Fibroblast of lung (primary cell): ENCODE data around the gene ABHD10. TPM values are rescaled to one million over a fixed set of nuclear protein-coding genes. Genes with fewer than 3 reads are reported as not detected.

Experiments used
- DNase-seq, 2 donors: peaks; one replicate each; pipeline versions ENCODE4 v3.0.0 to v3.0.0-alpha.2; 2010; ENCODE audit warnings: low read depth in 2 of 2
- H2AFZ ChIP-seq: 2 replicates; pipeline ENCODE4 v1.5.1; 2012; ENCODE audit warnings: low read length, control low read depth, inconsistent platforms
- H3K27ac ChIP-seq: 2 replicates; pipeline ENCODE4 v1.5.1; 2011; ENCODE audit warnings: low read length, control low read depth; ENCODE audit not compliant: insufficient read depth
- H3K27me3 ChIP-seq: 2 replicates; pipeline ENCODE4 v1.5.1; 2011; ENCODE audit warnings: mild to moderate bottlenecking, low read length; ENCODE audit not compliant: control insufficient read depth, insufficient read depth
- H3K36me3 ChIP-seq: 2 replicates; pipeline ENCODE4 v1.5.1; 2011; ENCODE audit warnings: low read length; ENCODE audit not compliant: control insufficient read depth, insufficient read depth
- H3K4me1 ChIP-seq: 2 replicates; pipeline ENCODE4 v1.5.1; 2011; ENCODE audit warnings: low read length; ENCODE audit not compliant: control insufficient read depth, insufficient read depth; ENCODE audit errors: extremely low read depth
- H3K4me2 ChIP-seq: 2 replicates; pipeline ENCODE4 v1.5.1; 2011; ENCODE audit warnings: low read length, control low read depth; ENCODE audit not compliant: insufficient read depth; ENCODE audit errors: extremely low read depth
- H3K4me3 ChIP-seq, 4 experiments: fragments of 200-600 bp in 1 of 4; sonication (generic) in 1 of 4; replicated peaks in 1 of 4; 2 replicates each; pipeline ENCODE4 v1.5.1; 2011 to 2016; ENCODE audit warnings: low read length in 4 of 4, low read depth in 3 of 4, mild to moderate bottlenecking in 3 of 4, control low read depth in 2 of 4, inconsistent platforms in 1 of 4, mixed read lengths in 1 of 4; ENCODE audit not compliant: insufficient read depth in 1 of 4; ENCODE audit errors: control extremely low read depth in 1 of 4
- H3K79me2 ChIP-seq: 2 replicates; pipeline ENCODE4 v1.5.1; 2012; ENCODE audit warnings: mild to moderate bottlenecking, low read length, inconsistent platforms; ENCODE audit not compliant: control insufficient read depth, insufficient read depth
- H3K9ac ChIP-seq: 2 replicates; pipeline ENCODE4 v1.5.1; 2011; ENCODE audit warnings: mild to moderate bottlenecking, low read length, control low read depth; ENCODE audit not compliant: insufficient read depth
- H3K9me3 ChIP-seq: 2 replicates; pipeline ENCODE4 v1.5.1; 2012; ENCODE audit warnings: low read depth, low read length; ENCODE audit not compliant: control insufficient read depth, insufficient read depth
- H4K20me1 ChIP-seq: 2 replicates; pipeline ENCODE4 v1.5.1; 2011; ENCODE audit warnings: low read length; ENCODE audit not compliant: control insufficient read depth, insufficient read depth; ENCODE audit errors: extremely low read depth
- EZH2 ChIP-seq: IDR thresholded peaks from 2 replicates; pipeline ENCODE4 v1.5.1; 2012; ENCODE audit warnings: low read length, control low read depth, mild to moderate bottlenecking; ENCODE audit errors: missing control alignments
- polyA plus RNA-seq, 2 donors: library from polyadenylated mRNA; depleted of rRNA in 1 of 2; stranded (reverse) in 1 of 2; unstranded in 1 of 2; fragments of >200 nt; gene quantifications; 2 replicates each; pipeline ENCODE4 v1.2.1, GENCODE V29; 2011 to 2012; ENCODE audit warnings: missing spikeins in 1 of 2
- total RNA-seq: library from RNA; depleted of rRNA; stranded (reverse); fragments of >200 nt; gene quantifications from 2 replicates; pipeline ENCODE4 v1.2.1, GENCODE V29; 2014
- TF ChIP-seq, protein P1 (sequence below), 2 donors: IDR thresholded peaks in 1 of 2; conservative IDR thresholded peaks in 1 of 2; 1 replicate in 1 of 2; 2 replicates in 1 of 2; pipeline ENCODE4 v1.5.1; 2011 to 2012; ENCODE audit warnings: low read length in 2 of 2, control low read depth in 1 of 2, inconsistent platforms in 1 of 2, low read depth in 1 of 2, mild to moderate bottlenecking in 1 of 2

The ABHD10 gene
- total and polyA plus RNA-seq, 2 donors (not counting 1 experiment from before 2014, with no cell fraction given): 29.8 to 48.6 TPM

DNA sequence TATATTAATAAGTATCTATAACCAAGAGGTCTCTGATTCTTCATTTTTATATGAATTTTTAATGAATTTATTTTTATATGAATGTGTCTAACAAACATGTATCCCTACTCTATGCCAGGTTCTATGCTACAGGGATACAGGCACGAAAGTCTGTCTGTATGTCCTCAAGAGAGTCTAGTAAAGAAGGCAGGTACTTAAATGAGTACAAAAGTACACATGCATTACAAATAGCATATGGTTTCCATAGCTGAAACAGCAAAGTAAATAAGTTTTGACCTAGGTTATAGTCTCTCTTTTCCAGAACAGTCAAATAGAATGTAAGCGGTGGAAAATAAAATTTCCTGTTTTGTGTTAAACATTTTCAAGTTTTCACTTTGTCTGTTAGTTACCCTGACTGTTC lies 13.3 kb upstream of the ABHD10 start:
- peaks cover 3% of the 10 kb centered on the region for H3K36me3 ChIP-seq
- no peak overlapping the region for H3K4me2 ChIP-seq
- TF ChIP-seq EZH2: no peak
- TF ChIP-seq, protein P1, sequence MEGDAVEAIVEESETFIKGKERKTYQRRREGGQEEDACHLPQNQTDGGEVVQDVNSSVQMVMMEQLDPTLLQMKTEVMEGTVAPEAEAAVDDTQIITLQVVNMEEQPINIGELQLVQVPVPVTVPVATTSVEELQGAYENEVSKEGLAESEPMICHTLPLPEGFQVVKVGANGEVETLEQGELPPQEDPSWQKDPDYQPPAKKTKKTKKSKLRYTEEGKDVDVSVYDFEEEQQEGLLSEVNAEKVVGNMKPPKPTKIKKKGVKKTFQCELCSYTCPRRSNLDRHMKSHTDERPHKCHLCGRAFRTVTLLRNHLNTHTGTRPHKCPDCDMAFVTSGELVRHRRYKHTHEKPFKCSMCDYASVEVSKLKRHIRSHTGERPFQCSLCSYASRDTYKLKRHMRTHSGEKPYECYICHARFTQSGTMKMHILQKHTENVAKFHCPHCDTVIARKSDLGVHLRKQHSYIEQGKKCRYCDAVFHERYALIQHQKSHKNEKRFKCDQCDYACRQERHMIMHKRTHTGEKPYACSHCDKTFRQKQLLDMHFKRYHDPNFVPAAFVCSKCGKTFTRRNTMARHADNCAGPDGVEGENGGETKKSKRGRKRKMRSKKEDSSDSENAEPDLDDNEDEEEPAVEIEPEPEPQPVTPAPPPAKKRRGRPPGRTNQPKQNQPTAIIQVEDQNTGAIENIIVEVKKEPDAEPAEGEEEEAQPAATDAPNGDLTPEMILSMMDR (conservative IDR thresholded peaks at IDR 0.05 in 1 of 2, IDR thresholded peaks at IDR 0.05 in 1 of 2; ENCODE audit: low read depth in 1 of 2, low read length in 2 of 2): no peak
- DNase-seq: no peak
- H3K4me1 ChIP-seq: peaks cover 7% of the 10 kb centered on the region
- no peak overlapping the region for H3K4me3 ChIP-seq
- H3K9me3 ChIP-seq: no peaks in the 10 kb centered on the region
- H3K79me2 ChIP-seq: no peaks in the 10 kb centered on the region
- no peaks in the 10 kb centered on the region for H4K20me1 ChIP-seq
- no peak overlapping the region for H3K27ac ChIP-seq
- no peaks in the 10 kb centered on the region for H3K27me3 ChIP-seq
- H3K9ac ChIP-seq: no peak overlapping the region
- H2AFZ ChIP-seq: no peak overlapping the region

DNA sequence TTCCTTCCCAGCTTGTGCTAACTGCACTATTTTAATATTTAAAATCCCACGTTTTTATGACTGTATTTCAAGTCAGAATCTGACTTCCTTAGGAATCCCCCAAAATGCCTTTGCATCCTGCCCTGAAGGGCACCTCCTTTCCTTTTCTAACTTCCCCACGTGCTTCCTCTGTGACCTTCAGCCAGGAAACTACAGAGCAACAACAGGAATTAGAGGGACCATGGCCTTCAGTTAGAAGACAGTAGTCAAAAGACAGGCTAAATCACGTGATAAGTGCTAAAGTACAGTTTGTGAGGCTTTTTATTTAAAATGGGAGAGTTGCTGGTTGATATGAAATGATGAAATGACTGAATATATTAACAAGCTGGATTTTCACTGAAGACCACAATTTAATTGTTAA lies 11.8 kb upstream of the ABHD10 start:
- Histone ChIP-seq H3K27ac (no peak overlapping the region), H3K4me2 (no peak overlapping the region), H4K20me1 (no peaks in the 10 kb centered on the region), H3K9me3 (no peaks in the 10 kb centered on the region), H3K36me3 (peaks cover 3% of the 10 kb centered on the region), H3K79me2 (no peaks in the 10 kb centered on the region), H3K4me3 (no peak overlapping the region), H3K9ac (no peak overlapping the region), H3K4me1 (peaks cover 7% of the 10 kb centered on the region), H2AFZ (no peak overlapping the region), H3K27me3 (no peaks in the 10 kb centered on the region)
- DNase-seq: no peak
- TF ChIP-seq, protein P1 (conservative IDR thresholded peaks at IDR 0.05 in 1 of 2, IDR thresholded peaks at IDR 0.05 in 1 of 2; ENCODE audit: low read depth in 1 of 2, low read length in 2 of 2): no peak
- TF ChIP-seq EZH2: no peak

GRCh38 chr3:111967651-111968274 lies 11.1 kb upstream of the ABHD10 start:
- Histone ChIP-seq H3K4me3 (no peak overlapping the region), H3K9me3 (no peaks in the 10 kb centered on the region), H3K27me3 (no peaks in the 10 kb centered on the region), H3K4me1 (peaks cover 7% of the 10 kb centered on the region), H3K9ac (no peak overlapping the region), H3K36me3 (peaks cover 3% of the 10 kb centered on the region), H4K20me1 (no peaks in the 10 kb centered on the region), H3K79me2 (no peaks in the 10 kb centered on the region), H2AFZ (no peak overlapping the region), H3K27ac (no peak overlapping the region), H3K4me2 (no peak overlapping the region)
- TF ChIP-seq, protein P1 (conservative IDR thresholded peaks at IDR 0.05 in 1 of 2, IDR thresholded peaks at IDR 0.05 in 1 of 2; ENCODE audit: low read depth in 1 of 2, low read length in 2 of 2): peak; percentile 85 to 91
- TF ChIP-seq EZH2: no peak
- peak; percentile 76 to 85 for DNase-seq
